Stimulated activated CD4-positive, alpha-beta T cell treated with anti-CD3 and anti-CD28 coated beads, Interleukin-15, amount 100 ng/mL, for 1 hour (primary cell): ENCODE results near the gene PAK1IP1.
"Not testable (repeated sequence)": the region's sequence is repeated elsewhere in the genome, so short reads cannot be mapped to it uniquely, and the experiment has no call there.

ENCODE experiments used
- DNase-seq, 2 donors: peaks; one replicate each; pipeline ENCODE4 v3.0.0-alpha.2; 2020; ENCODE audit warnings: low read depth in 1 of 2, low spot score in 1 of 2

The PAK1IP1 gene, protein sequence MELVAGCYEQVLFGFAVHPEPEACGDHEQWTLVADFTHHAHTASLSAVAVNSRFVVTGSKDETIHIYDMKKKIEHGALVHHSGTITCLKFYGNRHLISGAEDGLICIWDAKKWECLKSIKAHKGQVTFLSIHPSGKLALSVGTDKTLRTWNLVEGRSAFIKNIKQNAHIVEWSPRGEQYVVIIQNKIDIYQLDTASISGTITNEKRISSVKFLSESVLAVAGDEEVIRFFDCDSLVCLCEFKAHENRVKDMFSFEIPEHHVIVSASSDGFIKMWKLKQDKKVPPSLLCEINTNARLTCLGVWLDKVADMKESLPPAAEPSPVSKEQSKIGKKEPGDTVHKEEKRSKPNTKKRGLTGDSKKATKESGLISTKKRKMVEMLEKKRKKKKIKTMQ

DNA sequence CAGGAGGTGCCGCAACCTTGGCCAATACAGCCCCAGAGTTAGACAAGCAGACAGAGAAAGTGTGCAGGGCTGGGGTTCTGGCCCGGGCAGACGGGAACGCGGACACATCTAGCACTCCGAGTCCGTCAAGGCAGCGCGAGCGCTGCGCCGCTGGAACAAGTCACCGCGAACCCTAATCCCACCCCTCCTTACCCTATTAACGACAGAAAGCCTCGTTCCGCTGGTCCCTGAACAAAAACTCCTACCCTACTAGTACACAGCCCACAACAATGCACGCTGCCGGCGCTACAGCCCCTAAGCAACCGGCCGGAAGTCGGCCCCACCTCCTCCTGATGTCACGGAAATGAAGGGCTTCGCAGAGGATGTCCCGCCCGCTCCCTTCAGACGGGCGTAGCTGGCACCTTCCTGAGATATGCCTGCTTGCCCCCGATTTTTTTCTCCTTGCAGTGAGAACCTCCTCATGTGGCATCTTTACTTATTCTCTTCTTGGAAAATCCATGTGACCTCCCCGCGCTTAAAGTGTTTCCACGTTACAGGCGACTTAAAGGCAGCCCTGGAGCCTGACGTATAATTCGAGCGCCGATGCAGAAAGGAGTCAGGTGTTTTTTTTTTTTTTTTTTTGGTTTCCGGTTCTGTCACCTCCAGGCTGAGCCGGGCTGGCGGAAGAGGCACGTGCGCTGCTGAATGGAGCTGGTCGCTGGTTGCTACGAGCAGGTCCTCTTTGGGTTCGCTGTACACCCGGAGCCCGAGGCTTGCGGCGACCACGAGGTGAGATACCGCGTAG lies at the start of gene PAK1IP1, which contains the start of gene C6orf52:
PAK1IP1 (plus strand) TSS at position 671 of the 784 bp plus-strand sequence; CDS start at position 685, 14 bp downstream.
C6orf52 (minus strand) TSS at position 315 of the 784 bp plus-strand sequence. CDS start 7,066 bp downstream, outside the sequence.
- peak; percentile 81 to 84 for DNase-seq

DNA sequence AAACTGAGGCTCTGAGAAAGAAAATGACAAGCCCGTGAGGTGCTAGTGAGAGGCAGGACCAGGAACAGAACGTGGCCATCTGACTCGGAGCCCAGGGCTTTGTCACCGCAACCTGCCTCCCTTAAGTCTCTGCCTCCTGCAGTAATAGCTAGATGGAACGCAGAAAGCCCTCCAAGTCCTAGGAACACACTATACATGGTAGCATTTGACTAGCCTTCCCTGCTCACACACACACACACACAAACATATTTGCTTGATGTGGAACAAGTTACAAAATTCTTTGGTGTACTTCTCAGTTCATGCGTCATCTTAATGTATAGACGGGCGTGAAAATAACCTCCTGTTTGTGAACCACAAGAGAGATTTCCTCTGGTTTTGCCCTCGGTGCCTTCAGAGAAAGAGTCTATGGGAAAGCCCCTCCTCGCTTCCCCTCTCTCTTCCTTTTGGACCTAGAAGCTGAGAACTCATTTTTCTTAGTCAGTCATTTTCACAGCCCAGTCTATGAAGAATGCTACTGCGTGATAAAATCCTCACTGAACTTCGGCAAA lies 39.2 kb upstream of the PAK1IP1 start:
- DNase-seq: no peak

DNA sequence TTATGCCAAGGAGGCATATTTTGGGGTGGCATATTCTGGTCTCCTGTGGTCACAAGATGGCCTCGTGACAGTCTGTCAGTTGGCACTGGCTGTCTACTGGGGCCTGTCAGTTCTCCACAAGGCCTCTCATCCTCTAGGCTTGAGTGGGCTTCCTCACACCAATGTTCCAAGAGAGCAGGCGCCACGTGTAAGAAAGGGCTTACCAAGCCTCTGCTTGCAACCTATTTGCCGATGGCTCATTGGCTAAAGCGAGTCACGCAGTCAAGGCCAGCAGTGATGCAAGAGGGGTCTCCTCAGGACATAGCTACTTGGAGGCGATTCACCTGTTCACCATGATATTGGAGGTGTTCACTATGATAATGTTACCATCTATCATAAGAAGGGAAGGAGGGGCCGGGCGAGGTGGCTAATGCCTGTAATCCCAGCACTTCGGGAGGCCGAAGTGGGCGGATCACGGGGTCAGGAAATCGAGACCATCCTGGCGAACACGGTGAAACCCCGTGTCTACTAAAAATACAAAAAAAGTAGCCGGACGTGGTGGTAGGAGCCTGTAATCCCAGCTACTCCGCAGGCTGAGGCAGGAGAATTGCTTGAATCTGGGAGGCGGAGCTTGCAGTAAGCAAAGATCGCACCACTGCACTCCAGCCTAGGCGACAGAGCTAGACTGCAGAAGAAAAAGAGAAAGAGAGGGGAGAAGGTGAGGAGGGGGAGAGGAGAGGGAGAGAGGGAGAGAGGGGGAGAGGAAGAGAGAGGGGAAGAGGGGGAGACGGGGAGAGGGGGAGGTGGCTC lies 35.7 kb upstream of the PAK1IP1 start:
- DNase-seq: no peak

DNA sequence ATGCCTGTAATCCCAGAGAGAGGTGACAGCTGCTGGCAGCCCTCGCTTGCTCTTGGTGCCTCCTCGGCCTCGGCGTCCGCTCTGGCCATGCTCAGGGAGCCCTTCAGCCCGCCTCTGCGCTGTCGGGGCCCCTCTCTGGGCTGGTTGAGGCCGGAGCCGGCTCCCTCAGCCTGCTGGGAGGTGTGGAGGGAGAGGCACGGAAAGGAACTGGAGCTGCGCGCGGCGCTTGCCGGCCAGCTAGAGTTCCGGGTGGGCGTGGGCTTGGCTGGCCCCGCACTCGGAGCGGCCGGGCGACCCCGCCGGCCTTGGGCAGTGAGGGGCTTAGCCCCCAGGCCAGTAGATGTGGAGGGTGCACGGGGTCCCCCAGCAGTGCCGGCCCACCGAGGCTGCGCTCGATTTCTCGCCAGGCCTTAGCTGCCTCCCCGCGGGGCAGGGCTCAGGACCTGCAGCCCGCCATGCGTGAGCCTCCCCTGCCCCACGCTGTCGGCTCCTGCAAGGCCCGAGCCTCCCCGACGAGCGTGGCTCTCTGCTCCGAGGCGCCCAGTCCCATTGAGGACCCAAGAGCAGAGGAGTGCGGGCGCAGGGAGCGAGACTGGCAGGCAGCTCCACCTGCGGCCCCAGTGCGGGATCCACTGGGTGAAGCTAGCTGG lies 34.9 kb upstream of the PAK1IP1 start:
- no peak for DNase-seq

DNA sequence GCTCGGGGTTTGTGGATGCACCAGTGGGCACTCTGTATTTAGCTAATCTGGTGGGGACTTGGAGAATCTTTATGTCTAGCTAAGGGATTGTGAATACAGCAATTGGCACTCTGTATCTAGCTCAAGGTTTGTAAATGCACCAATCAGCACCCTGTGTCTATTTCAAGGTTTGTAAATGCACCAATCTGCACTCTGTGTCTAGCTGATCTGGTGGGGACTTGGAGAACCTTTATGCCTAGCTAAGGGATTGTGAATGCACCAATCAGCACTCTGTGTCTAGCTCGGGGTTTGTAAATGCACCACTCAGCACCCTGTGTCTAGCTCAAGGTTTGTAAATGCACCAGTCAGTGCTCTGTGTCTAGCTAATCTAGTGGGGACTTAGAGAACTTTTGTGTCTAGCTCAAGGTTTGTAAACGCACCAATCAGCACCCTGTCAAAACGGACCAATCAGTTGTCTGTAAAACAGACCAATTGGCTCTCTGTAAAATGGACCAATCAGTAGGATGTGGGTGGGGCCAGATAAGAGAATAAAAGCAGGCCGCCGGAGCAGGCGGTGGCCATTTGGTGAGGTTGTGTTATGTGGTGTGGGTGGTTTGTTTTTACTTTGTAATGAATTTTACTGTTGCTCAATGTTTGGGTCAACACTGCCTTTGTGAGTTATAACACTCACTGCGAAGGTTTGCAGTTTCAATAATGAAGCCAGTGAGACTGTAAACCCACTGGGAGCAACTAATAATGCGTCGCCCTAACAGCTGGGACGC lies 34.2 kb upstream of the PAK1IP1 start:
- DNase-seq: not testable (repeated sequence)

DNA sequence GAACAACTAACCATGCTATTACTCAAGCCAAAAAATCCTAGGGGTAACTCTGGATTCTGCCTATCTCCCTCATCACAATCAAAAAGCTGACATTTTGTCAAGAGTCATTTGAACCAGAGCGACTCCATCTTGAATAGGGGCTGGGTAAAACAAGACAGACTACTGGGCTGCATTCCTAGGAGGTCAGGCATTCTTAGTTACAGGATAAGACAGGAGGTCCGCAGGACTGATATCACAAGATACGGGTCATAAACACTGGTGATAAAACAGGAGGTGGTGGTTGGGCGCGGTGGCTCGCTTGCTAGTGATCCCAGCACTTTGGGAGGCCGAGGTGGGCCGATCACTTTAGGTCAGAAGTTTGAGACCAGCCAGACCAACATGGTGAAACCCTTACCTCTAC lies 32.6 kb upstream of the PAK1IP1 start:
- no peak for DNase-seq

DNA sequence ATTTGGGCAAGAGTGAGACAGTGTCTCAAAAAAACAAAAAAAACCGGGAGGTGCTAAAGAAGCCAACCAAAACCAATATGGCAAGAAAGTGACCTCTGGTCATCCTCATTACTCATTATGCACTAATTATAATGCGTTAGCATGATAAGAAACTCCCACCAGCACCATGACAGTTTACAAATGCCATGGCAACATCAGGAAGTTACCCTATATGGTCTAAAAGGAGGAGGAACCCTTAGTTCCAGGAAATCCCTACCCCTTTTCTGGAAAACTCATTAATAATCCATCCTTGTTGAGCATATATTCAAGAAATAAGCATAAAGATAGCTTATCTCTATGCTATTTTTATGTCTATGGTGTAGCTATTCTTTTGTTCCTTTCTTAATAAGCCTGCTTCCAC lies 32.0 kb upstream of the PAK1IP1 start:
- DNase-seq: no peak

DNA sequence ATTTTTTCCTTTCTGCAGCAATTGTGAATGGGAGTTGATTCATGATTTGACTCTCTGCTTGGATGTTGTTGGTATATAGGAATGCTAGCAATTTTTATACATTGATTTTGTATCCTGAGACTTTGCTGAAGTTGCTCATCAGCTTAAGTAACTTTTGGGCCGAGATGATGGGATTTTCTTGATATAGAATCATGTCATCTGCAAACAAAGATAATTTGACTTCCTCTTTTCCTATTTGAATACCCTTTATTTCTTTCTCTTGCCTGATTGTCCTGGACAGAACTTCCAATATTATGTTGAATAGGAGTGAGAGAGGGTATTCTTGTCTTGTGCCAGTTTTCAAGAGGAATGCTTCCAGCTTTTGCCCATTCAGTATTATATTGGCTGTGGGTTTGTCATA lies 29.2 kb upstream of the PAK1IP1 start:
- DNase-seq: not testable (repeated sequence)

DNA sequence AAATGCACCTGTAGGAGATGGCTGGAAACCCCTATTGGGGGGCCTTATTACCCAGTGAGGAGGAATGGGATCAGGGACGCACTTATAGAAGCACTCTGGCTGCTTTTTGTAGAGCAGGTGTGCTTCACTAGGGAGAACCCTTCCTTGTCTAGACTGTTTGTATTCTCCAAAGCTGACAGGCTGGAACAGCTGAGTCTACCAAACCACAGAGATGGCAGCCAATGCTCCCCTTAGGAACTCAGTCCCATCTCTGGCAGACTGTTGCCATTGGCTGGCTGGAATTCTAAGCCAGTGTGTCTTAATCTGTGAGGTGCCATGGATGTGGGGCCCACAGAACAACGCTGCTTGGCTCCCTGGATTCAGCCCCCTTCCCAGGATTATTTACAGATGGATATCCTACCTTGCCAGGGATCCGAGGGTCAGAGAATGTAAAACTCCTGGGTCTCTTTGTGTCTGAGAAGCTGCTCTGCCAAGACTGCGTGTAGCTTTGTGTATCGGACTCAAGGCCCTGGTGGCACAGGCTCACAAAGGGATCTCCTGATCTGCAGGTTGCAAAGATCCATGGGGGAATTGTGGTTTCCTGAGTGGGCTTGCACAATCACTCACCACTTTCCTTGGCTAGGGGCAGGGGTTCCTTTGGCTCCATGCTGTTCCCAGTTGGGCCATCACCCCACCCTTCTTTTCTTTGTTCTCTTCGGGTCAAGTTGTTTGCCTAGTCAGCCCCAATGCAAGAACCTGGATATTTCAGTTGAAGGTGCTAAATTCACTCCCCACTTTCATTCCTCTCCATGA lies 26.4 kb upstream of the PAK1IP1 start:
- DNase-seq: no peak

DNA sequence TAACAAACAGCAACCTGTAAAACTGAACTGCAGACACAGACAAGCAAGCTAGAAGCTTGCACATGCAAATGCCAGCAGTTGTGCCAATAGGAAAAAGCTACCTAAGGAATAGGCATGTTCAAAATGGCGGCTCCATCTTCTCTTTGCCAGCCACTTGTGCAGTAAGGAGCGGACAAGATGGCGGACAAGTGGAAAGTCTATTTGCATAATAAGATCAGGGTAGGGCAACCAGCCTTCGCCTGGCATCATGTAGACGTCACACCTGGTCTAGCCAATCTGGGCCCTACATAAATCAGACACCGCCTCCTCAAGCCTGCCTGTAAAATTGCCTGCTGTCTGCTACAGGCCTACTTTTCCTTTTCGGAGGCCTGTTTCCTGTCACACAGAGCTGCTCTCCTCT lies 18.4 kb upstream of the PAK1IP1 start:
- no peak for DNase-seq

DNA sequence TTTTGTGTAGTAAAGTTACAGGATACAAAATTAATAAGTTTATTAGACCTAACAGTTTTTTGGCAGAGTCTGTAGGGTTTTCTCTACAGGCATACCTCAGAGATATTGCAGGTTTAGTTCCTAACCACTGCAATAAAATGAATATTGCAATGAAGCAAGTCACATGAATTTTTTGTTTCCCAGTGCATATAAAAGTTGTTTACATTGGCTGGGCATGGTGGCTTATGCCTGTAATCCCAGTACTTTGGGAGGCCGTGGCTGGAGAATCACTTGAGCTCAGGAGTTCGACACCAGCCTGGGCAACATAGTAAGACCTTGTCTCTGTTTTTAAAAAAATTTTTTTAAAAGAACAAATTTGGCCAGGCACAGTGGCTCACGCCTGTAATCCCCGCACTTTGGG lies 16.3 kb upstream of the PAK1IP1 start:
- DNase-seq: no peak

DNA sequence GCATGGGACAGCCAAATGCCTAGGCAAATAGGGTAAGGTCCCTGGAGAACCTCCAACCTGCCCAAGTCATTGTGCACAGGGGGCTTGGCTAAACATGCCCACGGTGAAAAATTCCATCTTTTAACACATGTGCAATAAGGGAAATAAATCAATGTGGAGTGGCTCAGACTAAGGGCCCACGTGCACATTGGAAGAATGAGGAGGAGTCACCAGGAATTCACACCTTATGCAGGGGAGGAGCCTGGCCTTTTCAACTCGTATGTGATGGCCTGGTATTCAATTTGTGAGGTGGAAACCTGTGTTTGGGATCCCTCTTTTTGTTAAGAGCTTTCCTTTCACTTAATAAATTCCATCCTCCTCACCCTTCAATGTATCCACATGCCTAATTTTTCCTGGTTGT lies 13.0 kb upstream of the PAK1IP1 start:
- DNase-seq: no peak

DNA sequence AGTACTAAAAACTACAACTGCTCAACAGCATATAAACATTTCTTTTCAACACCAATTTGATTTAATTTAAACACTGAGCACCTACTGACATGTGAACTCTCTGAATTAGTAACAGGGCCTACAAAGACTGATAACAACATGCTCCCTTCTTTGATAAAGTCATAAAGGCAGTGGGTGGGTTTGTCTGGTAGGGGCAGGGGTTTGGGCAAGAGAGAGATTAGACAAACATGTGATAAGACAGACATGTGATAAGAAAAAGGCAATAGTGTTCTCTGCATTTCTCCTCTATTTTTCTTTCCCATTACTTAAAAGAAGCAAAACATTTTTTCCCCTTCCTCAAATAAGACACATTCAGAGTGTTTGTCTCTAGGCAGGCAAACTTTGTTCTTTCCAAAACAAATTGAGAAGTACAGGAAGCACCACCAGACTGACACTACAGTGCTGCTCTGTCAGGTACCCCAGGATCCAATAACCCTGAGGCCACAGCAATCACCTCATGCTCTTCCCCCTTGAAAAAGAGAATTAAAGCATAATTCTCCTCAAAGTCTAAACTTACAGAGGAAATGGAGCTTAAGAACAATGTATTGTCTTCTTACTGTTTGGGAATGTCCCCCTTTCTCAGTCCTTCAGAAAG lies 12.3 kb upstream of the PAK1IP1 start:
- no peak for DNase-seq

DNA sequence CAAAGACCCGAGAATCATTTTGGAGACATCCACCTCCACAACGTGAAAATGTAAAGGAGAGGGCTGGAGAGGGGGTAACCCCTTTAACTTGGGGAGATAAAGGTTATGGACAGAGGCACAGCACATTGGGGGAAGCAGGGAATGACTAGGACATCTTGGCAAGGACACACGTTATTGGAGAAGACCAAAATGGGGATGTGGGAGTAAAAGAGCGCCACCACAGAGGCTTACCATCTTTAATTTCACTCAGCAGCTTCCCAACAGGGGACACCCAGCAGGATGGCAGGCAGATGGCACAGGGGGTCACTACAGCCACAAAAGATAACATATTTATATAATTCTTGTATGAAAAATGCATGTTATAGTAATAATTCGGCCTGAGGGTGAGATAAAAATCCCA lies 10.2 kb upstream of the PAK1IP1 start:
- no peak for DNase-seq

DNA sequence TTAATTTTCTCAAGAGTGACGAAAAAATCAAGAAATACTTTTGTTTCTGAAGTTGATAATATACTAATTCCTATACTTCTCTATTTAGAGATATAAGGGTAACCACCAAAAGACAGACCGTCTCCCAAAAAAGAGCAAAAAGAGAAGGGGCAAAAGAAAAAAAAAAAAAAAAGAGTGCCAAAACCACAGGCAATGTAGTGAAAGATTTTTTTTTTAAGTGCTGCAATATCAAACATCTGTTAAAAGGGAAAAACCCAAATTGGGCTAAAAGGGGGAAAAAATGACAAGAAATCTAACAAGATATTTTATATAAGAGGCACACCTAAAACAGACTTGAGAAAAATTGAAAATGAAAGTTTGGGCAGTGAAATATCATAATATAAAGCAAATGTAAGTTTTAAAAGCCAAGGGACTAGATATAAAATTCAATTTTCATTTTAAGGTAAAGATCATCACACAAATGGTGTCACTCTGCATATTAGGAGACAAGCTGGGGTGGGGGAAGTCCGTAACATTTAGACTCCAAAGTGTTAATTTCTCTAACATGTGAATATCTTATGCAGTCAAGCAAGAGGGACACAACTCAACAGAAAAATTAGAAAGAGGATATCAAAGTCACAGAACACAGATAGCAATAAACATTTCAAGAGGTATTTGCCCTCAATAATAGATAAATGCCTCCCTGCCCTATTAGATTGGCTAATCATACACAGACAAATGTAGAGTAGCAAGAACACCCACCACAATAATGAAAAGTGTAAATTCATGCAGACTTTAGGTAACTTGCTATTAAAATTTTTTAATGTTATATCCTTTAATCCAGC lies 9.5 kb upstream of the PAK1IP1 start:
- DNase-seq: no peak

DNA sequence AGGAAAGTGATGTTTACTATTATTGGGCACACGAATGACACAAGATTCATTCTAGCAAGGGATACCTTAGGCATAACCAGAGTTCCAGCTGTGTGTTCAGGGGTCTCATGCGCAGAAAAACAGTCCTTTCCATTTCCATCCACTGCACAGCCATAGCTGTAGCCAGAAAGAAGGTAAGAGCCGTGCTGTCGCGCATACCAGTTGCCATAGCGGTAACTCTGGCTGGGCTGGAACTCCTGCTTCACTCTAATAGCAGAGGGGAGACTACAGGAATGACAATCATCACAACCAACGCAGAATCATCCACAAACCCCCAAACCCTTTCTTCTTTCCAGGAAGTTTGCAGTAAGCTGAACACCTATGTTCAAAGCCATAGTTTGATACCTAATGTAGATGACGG lies 7.9 kb upstream of the PAK1IP1 start:
- DNase-seq: no peak

DNA sequence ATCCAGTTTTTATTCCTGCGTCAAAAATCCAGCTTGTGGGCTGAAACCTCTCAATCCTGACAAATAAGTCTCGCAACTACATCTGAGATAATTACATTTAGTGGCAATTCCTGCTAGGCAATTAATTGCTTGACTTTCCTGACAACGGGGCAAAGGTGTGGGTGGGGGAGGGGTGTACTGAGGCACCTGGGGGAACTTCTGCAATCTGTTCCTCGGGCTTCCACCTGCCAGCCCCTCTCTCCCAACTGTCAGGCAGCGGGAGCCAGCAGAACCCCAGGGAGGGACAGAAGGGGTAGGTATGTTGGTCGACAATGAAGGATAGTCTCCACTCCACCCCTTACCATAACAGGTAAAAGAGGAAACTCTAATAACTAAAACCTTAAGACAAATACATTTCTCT lies 7.2 kb upstream of the PAK1IP1 start:
- DNase-seq: no peak
